HG02588 (cell line): ENCODE measurements around the gene DNAAF8.
"Not testable (repeated sequence)": the region's sequence is repeated elsewhere in the genome, so short reads cannot be mapped to it uniquely, and the experiment has no call there.

Experiments used
- ATAC-seq: cut with Tn5 transposase; IDR thresholded peaks from one replicate; pipeline ENCODE4 v1.9.1; 2021; ENCODE audit warnings: mild to moderate bottlenecking, moderate library complexity; ENCODE audit not compliant: unreplicated experiment

DNAAF8 gene

DNA sequence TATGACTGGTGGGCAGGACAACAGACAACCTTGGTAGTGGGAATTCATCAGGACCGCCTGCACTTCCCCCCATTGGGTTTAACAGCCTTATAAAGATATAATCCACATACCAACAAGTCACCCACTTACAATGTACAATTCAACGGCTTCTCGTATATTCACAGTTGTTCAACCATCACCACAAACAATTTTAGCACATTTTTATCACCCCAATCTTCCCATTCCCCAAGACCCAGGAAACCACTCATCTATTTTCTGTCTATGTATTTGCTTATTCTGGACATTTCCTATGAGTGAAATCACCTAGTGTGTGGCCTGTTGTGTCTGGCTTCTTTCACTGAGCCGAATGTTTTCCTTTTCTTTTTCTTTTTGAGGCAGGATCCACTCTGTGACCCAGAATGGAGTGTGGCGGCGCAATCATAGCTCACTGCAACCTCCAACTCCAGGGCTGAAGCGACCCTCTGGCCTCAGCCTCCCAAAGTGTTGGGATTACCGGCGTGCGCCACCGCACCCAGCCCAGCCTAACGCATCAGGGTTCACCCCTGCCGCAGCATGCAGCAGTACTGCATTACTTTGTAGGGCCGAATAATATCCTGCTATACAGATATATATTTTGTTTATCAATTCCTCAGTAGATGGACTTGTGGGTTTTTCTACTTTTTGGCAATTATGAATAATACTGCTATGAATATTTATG lies 11.1 kb upstream of the DNAAF8 start:
- no peak for ATAC-seq

GRCh38 chr16:4724661-4725270 lies 9.6 kb upstream of the DNAAF8 start:
- ATAC-seq: no peak

GRCh38 chr16:4726616-4727015 lies 7.7 kb upstream of the DNAAF8 start:
- no peak for ATAC-seq

DNA sequence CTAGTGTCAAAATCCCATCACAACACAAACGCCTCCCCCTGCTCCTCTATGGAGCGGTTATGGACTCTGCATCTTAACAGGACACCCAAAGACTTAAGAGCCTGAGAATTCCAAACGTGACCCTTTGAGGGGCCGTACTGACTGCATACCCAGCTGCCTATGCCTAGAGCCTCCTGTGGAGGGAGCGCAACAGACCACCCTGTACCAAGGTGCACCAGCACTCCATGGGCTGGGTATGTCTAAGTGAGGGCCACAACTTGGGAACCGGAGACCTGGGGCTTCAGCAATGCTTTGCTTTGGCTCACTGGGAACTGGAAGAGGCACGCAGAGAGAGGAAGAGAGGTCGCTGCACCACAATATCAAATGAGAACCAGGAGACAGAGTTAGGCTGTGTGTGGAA lies 5.7 kb upstream of the DNAAF8 start:
- ATAC-seq: no peak

- no peak for ATAC-seq
Observed at GRCh38 chr16:4729876-4730275, 4.5 kb upstream of the DNAAF8 start.

- no peak for ATAC-seq
Observed at GRCh38 chr16:4733211-4733742, 1.1 kb upstream of the DNAAF8 start.

GRCh38 chr16:4733747-4734062 lies 632 bp upstream of the DNAAF8 start:
- peak; percentile 12 for ATAC-seq

GRCh38 chr16:4734730-4735535 lies 596 bp downstream of the DNAAF8 start:
- peak; percentile 54 for ATAC-seq

DNA sequence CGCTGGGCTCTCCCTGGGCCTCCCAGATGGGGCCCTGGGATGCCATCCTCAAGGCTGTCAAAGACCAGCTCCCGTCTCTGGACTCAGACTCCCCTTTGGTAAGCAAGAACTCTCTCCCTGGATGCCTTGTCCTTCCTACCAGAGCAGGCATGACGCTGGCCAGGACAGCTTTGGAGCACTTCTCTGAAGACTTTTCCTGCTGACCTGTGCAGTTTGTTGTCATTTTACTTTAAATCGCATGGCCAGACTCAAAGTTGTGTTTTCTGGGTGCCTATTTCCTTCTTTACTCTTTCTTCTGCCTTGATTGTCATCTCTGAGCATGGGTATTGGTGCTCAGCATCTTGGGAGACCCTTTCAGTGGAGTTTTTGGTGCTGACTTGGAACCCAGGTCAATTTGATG lies 2.2 kb downstream of the DNAAF8 start:
- ATAC-seq: no peak

- no peak for ATAC-seq
Observed at GRCh38 chr16:4737545-4737944, 3.2 kb downstream of the DNAAF8 start.

DNA sequence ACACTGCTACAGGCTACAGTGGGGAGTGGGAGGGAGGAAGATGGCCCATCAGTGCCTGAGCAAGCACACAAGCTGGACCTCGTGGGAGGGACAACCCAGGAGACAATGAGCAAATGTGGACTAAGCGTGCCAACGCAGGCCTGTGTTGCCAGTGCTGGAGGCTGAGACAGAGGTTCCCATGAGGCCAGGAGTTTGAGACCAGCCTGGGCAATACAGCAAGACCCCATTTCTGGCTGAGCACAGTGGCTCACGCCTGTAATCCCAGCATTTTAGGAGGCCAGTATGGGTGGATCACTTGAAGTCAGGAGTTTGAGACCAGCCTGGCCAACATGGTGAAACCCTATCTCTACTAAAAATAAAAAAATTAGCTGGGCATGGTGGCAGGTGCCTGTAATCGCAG lies 4.0 kb downstream of the DNAAF8 start:
- not testable (repeated sequence) for ATAC-seq

DNA sequence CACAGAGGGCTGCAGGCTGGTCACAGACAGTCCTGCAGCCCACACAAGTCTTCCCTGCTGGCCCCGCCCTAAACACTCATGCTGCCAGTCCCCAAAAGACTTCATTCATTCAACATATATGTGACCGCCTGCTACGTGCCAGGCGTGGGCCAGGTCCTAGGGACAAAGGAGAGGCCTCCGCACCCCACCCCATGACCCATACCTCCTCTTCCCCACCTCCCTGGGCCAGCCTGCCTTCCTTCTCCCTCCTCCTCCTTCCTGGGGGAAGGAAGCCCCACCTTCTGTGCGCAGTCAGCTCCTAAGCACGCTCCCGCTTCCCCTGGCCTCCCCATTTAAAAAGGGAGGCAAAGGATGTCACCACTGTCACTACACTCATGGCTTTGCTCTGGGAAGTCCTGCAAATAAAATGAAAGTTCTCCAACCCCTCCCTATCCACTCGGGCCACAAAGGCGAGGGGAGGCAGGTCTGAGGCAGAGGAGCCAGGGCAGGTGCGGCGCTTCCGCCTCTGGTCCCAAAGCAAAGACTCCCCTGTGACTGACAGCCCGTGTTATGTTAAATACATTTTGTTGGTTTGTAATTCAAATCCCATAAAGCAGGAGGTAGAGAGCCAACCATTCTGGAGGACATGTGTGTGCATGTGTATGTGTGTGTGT lies 9.0 kb downstream of the DNAAF8 start:
- ATAC-seq: no peak

- no peak for ATAC-seq
Observed at GRCh38 chr16:4744555-4745273, 10.4 kb downstream of the DNAAF8 start.

- no peak for ATAC-seq
Observed at GRCh38 chr16:4745274-4745569, 10.9 kb downstream of the DNAAF8 start.

- ATAC-seq: no peak
Observed at GRCh38 chr16:4746215-4746614, 11.9 kb downstream of the DNAAF8 start.

DNA sequence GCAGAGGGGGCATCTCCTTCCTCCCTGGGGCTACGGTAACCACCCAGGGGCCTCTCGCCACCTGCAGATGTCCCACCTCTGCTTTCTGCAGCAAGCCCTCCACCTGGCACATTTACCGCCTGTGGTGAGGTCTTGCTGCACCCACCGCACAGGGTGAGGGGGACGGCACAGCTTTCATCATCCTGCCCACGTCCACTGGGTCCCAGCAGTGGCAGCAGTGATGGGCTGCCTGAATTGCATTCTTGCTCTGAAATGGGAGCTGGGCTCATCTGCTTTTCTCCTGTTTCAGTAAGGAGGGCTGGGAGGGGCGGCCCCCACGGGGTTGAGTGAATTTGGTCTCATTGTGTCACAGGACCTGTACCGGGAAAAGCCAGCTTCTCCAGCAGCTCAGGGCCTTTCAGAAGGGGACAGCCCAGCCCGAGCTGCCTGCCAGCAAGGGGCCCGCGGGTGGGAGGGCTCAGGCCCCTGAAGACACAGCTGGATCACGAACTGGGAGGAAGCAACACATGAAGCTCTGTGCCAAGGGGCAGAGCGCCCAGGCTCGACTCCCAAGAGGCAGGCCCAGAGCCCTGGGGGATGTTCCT lies 12.7 kb downstream of the DNAAF8 start:
- ATAC-seq: no peak

DNA sequence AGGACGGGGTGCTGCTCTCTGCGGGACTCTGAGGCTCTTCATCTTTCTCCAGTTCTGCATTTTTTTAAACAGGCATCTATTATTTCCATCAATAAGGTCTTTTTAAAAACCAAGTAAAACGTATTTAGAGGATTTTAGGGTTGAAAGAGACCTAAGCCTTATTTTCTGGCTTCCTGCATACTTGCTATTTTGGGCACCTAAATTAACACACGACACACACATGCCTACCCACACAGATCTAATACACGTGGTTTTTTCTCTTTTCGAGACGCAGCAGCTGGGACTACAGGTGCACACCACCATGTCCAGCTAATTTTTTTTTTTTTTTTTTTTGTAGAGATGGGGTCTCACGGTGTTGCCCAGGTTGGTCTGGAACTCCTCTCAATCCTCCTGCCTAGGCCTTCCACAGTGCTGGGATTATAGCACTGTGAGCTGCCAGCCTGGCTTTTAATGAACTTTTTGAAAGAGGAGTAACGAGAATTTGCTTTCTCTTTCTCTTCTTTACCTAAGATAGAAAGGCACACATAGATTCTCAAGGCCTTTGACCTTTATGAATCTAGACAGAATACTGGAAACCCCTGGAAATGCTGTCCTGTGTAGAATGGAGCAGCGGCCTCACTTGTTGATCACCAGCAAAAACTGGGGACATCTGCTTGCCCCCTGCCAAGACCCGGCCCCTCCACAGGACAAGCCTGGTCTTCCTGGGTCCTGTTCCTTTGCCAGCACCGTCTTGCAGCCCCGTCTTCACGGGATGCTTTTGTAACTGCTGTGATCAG lies 13.8 kb downstream of the DNAAF8 start:
- no peak for ATAC-seq

DNA sequence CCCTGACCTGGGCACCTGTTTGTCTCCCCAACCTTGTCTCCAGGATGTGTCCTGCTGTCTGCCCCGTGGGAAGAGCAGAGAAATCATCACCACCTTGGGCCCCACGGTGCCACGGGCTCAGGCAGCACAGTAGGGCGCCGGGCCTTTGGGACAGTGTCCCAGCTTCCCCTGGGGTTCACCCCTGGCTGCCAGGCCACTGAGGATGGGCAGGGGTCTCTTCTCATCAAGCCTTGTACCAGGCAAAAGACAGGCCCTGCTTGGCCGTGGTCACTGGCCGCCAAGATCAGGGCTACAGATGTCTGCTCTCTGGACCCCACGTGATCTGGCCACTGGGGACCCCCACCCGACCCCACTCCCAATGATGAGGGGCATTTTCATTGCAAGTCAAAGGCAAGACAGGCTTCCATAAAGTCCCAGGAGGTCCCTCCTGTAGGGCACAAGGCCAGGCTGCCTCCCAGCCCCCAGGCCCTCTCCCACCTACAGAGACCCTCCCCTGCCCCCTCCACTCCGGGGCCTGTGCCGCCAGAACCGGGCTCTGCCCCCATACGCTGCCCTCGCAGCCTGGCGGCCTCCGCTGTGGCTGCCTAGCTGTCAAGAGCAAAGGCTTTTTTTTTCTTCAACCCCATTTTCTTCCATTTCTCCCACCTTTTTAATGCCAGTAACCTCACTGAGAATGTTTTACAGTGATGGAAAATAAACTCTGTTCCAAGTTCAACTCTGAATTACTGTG lies 14.5 kb downstream of the DNAAF8 start:
- no peak for ATAC-seq

- no peak for ATAC-seq
Observed at GRCh38 chr16:4749700-4750257, 15.4 kb downstream of the DNAAF8 start.
